ENCODE measurements around the gene NUTM1. TPM values are rescaled to one million over a fixed set of nuclear protein-coding genes. Genes with fewer than 3 reads are reported as not detected.

NUTM1 gene
- total RNA-seq, 3 donors from 2014 or later, result not detected

GRCh38 chr15:34358948-34359347 lies 15.8 kb downstream of the NUTM1 start:
- Histone ChIP-seq H3K4me1 (no peaks in the 10 kb centered on the region), H3K9me3 (no peaks in the 10 kb centered on the region)
- intact Hi-C loops (cut with DNase I; ENCODE audit: low total_unique reads), result no loop called here

GRCh38 chr15:34359416-34359815 lies 16.3 kb downstream of the NUTM1 start:
- Histone ChIP-seq H3K9me3 (no peaks in the 10 kb centered on the region), H3K27ac (no peak overlapping the region), H3K4me3 (no peak overlapping the region), H3K27me3 (no peaks in the 10 kb centered on the region), H3K36me3 (no peaks in the 10 kb centered on the region), H3K4me1 (no peaks in the 10 kb centered on the region)
- intact Hi-C loops (cut with DNase I; ENCODE audit: low total_unique reads), result no loop called here
- no peak for DNase-seq (ENCODE audit: low spot score in 2 of 2)
- TF ChIP-seq POLR2AphosphoS5 (IDR thresholded peaks at IDR 0.05), result no peak
- no peak for TF ChIP-seq POLR2A (IDR thresholded peaks at IDR 0.05)
- TF ChIP-seq CTCF (IDR thresholded peaks at IDR 0.05), result no peak

More at GRCh38 chr15:34358948-34359347, 15.8 kb downstream of the NUTM1 start:
- no peak overlapping the region for H3K4me3 ChIP-seq
- TF ChIP-seq POLR2A (IDR thresholded peaks at IDR 0.05) (no peak), POLR2AphosphoS5 (IDR thresholded peaks at IDR 0.05) (no peak), CTCF (IDR thresholded peaks at IDR 0.05) (no peak)
- H3K36me3 ChIP-seq, result no peaks in the 10 kb centered on the region
- no peaks in the 10 kb centered on the region for H3K27me3 ChIP-seq
- H3K27ac ChIP-seq, result no peak overlapping the region
- DNase-seq (ENCODE audit: low spot score in 2 of 2), result no peak

- Histone ChIP-seq H3K4me3 (no peak overlapping the region), H3K36me3 (no peaks in the 10 kb centered on the region), H3K27me3 (no peaks in the 10 kb centered on the region), H3K4me1 (no peaks in the 10 kb centered on the region), H3K27ac (no peak overlapping the region), H3K9me3 (no peaks in the 10 kb centered on the region)
- DNase-seq (ENCODE audit: low spot score in 2 of 2), result no peak
- TF ChIP-seq CTCF (IDR thresholded peaks at IDR 0.05) (no peak), POLR2AphosphoS5 (IDR thresholded peaks at IDR 0.05) (no peak), POLR2A (IDR thresholded peaks at IDR 0.05) (no peak)
- intact Hi-C loops (cut with DNase I; ENCODE audit: low total_unique reads), result no loop called here
These were observed 17.2 kb downstream of the NUTM1 start for GRCh38 chr15:34360298-34360697.

- TF ChIP-seq POLR2AphosphoS5 (IDR thresholded peaks at IDR 0.05) (no peak), CTCF (IDR thresholded peaks at IDR 0.05) (no peak), POLR2A (IDR thresholded peaks at IDR 0.05) (no peak)
- no peak overlapping the region for H3K4me3 ChIP-seq
- H3K9me3 ChIP-seq, result no peaks in the 10 kb centered on the region
- H3K27me3 ChIP-seq, result no peaks in the 10 kb centered on the region
- no peaks in the 10 kb centered on the region for H3K36me3 ChIP-seq
- H3K27ac ChIP-seq, result no peak overlapping the region
- intact Hi-C loops (cut with DNase I; ENCODE audit: low total_unique reads), result no loop called here
- H3K4me1 ChIP-seq, result peaks cover 0 to 4% of the 10 kb centered on the region in 2 donors
- DNase-seq (ENCODE audit: low spot score in 2 of 2), result no peak
These were observed 18.2 kb downstream of the NUTM1 start for GRCh38 chr15:34361278-34361677.

- H3K27me3 ChIP-seq, result no peaks in the 10 kb centered on the region
- intact Hi-C loops (cut with DNase I; ENCODE audit: low total_unique reads), result no loop called here
- H3K27ac ChIP-seq, result no peak overlapping the region
- no peak overlapping the region for H3K4me3 ChIP-seq
- H3K9me3 ChIP-seq, result no peaks in the 10 kb centered on the region
- H3K4me1 ChIP-seq, result peaks cover 0 to 4% of the 10 kb centered on the region in 2 donors
- H3K36me3 ChIP-seq, result no peaks in the 10 kb centered on the region
- no peak for DNase-seq (ENCODE audit: low spot score in 2 of 2)
- no peak for TF ChIP-seq CTCF (IDR thresholded peaks at IDR 0.05)
- no peak for TF ChIP-seq POLR2A (IDR thresholded peaks at IDR 0.05)
- TF ChIP-seq POLR2AphosphoS5 (IDR thresholded peaks at IDR 0.05), result no peak
These were observed 19.1 kb downstream of the NUTM1 start for GRCh38 chr15:34362047-34362773.
